Testis (tissue), 2 donors: ENCODE data around the gene IL17RA.

ENCODE experiments used
- CTCF ChIP-seq, 3 experiments: fragments of 450-650 bp in 2 of 3; fragments of 200-600 bp in 1 of 3; sonication (generic) in 1 of 3; IDR thresholded peaks; one replicate each; pipeline ENCODE4 v1.5.1; 2016 to 2019; ENCODE audit warnings: antibody characterized with exemption in 3 of 3, mild to moderate bottlenecking in 2 of 3, moderate library complexity in 1 of 3
- POLR2A ChIP-seq: fragments of 450-650 bp; IDR thresholded peaks from one replicate; pipeline ENCODE4 v1.6.1; 2017; ENCODE audit warnings: antibody characterized with exemption, mild to moderate bottlenecking, moderate library complexity

- TF ChIP-seq CTCF (IDR thresholded peaks at IDR 0.05) (no peak), POLR2A (no peak)
Measured at GRCh38 chr22:17159504-17159951, 74.7 kb downstream of the IL17RA start.
